IPS-NIHi7 (cell line): ENCODE results near the gene AHRR.
"Not testable (repeated sequence)": the region's sequence is repeated elsewhere in the genome, so short reads cannot be mapped to it uniquely, and the experiment has no call there.

Experiments
- DNase-seq: peaks from one replicate; pipeline ENCODE4 v3.0.0; 2012; ENCODE audit warnings: mixed read lengths; ENCODE audit errors: extremely low spot score

AHRR gene

DNA sequence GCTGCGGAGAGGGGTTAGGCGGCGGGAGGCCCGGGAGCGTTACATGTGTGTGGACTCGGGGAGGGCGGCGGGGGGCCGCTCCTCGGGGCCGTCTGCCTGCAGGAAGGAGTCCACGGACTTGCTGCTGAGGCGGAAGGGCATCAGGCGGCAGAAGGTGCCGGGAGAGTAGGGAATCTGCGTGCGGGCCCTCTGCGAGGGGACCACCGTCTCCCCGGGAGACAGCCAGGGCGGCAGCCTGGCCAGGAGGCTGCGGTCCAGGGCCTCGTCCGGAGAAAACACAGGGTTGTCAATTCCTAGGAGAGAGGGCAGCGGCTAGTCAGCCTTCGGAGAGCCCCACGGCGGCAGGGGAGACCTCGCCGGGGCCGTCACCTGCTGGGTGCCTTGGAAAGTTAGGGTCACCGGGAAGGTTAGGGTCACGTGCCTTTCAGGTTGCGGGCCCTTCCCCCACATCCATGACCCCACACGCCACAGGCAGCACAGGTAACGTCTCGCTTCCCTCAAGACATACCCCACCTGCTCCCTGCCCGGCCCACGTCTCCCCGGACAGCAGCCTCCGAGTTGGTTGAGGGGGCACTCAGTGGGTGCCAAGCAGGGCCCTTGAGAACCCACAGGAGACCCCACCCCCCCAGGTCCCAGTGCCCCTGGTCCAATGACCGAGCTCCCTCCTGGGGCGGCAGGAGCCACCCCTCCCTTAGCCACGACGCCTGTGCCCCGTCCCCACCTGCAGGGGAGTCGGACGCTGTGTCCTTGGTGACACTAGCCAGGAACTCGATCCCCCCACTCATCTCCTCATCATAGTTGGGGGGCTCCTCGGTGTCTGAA lies 153.5 kb downstream of the AHRR start:
- DNase-seq = no peak

DNA sequence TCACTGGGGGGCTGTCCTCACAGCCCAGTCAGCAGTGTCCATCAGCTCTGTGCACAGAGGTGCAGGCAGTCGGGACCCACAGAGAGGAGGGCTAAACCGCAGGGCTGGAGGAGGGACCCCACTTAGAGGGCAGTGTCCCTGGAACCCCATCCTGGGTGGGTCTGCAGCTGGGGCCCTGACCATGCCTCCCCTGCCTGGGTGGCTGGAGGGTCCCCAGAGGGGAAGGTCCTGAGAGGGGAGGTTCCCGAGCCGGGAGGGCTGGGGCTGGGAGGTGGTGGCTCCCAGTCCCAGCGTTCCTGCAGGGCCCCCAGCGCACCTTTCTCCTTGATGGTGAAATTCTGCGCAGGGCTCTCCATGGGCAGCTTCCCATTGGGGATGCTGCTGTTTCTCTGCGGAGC lies 154.2 kb downstream of the AHRR start:
- no peak for DNase-seq

- no peak for DNase-seq
Measured at GRCh38 chr5:476102-476813, 154.7 kb downstream of the AHRR start.

DNA sequence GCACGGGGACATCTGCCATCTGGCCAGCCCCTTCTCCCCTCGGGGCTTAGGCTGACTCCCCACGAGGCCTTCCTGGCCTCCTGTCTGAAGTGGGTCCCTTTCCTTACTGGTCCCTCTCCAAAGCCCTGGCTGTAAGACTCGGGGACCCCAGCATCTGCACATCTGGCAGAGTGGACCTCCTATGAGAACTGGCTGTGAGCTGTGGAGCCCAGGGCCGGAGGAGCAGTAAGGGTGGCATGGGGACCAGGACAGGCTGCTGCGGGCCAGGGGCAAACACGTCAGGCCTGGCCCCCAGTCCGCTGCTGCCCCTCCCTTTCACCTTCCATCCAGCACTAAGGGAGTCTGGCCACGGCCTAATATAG lies 155.3 kb downstream of the AHRR start:
- DNase-seq = no peak

- no peak for DNase-seq
Measured at GRCh38 chr5:477247-477646, 155.7 kb downstream of the AHRR start.

DNA sequence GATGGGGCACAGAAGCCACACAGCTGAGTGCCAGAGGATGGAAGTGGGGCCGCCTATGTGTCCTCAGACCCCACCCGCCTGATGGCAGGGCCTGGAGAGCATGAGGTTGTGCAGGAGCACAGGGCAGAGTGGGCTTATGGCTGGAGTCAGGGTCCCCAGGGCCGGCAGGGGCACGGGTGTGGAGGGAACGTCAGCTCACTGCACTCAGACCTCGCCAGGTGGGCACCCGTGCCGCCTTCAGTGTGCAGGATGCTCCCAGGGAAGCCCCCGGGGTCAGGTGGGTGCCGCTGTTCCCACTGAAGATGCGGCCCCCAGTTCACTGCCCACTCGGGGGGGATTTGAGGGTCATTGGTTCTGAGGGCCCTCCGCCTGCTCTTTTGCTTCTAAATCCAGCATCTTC lies 156.4 kb downstream of the AHRR start:
- no peak for DNase-seq

GRCh38 chr5:478369-478981 lies 157.0 kb downstream of the AHRR start:
- no peak for DNase-seq

DNA sequence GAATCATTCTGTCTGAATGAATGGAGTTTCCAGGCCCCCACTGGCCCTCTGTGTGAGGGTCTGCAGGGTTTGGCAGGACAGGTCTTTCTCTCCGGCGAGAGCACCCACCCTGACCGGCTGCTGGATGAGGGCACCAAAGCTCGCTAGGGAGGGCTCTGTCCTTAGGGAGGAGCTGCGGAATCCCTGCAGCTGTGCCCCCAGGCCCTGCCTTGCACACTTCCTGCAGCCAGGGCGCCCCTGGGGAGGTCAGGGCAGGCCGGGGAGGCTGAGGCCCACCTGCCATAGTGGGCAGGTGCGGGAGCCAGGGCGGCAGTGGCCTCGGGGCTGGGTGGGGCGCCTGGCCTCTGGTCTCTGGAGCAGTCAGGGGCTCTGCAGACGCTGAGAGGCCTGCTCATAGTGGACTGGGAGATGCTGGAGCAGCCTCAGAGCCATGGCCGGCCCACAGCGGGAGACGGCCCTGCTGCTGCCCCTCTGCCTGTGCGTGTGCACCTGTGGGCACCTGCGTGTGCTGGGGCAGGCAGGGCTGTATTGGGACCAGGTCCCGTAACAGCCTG lies 157.5 kb downstream of the AHRR start:
- no peak for DNase-seq

DNA sequence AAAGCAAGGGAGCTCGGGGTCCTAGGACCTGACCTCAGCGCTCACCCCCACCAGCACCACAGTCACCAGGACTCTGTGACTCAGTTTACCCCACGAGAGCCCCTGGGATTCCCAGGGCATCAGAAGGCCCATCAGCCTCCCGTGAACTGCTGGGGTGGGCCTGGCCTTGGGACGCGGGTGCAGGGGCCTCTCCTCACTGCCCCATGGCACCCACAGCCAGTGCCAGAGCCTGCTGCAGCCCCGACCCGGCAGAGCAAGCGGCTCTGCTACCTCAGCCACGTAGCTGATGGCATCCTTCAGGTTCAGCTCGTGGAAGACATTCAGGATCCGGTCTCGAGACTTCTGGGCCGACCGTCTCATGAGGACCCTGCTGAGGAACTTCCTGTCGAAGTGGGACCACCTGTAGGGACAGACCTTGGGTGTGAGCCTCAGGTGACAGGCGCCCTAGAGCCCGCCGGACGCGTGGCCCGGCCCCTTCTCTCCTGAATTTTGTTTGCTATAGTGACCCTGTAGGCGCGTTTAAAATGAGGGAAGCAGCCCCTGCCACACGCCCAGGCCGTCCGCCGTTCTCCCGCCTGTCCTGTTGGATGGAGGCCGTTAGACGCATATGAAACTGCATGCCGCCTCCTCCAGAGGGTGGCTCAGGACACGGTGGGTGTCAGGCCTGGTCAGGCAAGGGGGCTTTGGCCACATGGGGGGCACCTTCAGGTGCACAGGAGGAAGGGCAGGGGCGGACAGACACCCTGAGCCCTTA lies 158.2 kb downstream of the AHRR start:
- no peak for DNase-seq

- DNase-seq = no peak
Measured at GRCh38 chr5:481347-481746, 159.8 kb downstream of the AHRR start.

DNA sequence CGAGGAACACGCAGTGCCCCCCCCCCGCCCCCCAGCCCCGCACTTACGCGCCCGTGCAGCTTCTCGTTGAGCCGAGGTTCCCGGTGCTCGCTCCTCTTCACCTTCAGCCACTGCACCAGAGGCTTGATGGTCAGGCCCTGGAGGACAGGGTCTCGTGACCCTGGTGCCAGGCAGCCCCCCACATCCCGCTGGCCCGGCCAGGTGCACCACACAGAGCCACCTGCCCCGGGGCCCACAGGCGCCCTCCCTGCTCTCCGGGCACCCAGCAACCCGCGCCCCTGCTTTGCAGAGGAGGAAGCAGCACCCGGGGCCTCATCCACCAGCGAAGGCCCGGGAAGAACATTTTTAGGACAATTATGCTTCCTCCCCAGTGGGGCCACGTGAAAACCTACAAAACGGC lies 160.5 kb downstream of the AHRR start:
- DNase-seq = no peak

DNA sequence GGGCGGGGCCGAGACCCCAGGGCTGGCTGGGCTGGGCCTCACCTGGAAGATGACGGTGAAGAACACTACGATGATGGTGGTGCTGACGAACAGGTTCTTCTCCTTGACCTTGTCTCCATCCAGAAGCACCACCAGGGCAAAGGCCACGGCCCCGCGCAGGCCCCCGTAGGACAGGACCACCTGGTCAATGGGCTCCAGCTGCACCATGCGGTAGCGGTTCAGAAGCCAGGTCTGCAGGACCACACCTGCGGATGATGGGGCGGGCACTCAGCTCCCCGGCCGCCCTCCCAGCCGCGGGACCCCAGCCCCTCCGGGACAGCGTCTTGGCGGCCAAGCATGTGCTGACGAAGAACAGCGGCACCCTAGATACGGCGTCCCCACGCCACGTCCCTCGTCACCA lies 161.0 kb downstream of the AHRR start:
- no peak for DNase-seq

- DNase-seq = no peak
Measured at GRCh38 chr5:483011-483410, 161.5 kb downstream of the AHRR start.

DNA sequence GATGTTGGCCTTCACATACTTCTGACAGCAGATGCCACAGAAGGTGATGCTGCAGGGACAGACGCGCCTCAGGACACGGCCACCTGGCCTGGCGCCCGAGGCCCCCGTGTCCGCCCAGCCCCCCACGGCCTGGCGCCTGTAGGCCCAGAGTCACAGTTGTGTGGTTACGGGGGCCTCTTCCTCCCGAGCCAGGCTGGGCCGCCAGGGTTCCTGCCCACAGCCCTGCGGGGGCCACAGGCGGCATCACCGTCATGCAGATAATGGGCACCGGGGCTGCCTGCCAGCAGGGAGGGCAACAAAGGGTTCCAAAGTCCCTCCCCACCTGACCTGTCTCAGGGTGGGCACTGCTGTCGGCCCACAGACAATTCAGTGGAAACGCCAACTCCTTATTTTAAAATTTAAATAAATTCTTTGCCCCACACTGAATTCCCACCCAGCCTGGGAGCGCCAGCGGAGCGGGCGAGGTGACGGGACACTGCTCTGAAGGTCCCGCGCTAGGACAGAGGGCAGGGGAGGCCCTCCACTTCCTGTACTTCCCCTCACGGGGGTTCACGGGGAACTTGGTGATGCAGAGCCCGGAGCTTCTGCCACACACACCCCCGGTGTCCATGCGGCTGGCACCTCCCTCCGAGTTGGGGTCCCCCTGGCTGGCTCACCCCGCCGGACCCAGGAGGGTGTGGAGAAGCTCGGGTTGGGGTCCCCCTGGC lies 162.1 kb downstream of the AHRR start:
- DNase-seq = no peak

GRCh38 chr5:484556-484955 lies 163.0 kb downstream of the AHRR start:
- no peak for DNase-seq

- no peak for DNase-seq
Measured at GRCh38 chr5:485113-485945, 163.8 kb downstream of the AHRR start.

DNA sequence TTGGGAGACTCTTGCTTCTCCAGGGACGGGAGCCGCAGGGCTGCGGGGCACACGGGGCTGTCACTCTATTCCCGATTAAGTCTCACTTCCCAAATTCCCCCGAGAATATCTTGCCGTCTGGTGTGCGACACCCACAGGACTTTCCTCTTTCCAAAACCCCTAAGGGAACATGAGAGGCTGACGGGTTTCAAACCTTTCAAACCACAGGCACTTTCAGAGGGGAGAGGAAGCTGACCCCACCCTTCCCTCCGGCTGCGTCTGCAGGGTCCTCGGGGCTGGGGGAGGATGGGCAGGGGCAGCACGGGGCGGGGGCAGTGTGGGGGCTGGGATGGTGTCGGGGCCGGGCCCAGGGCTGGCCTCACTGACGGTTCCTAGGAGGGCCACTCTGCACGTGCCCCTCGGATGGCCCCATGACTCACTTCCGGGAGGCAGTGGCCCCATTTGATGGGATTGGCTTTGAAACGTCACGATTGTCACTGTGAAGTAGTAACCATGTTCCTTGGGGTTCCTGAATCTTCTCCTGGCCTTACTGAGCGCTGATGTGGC lies 164.5 kb downstream of the AHRR start:
- DNase-seq = no peak

DNA sequence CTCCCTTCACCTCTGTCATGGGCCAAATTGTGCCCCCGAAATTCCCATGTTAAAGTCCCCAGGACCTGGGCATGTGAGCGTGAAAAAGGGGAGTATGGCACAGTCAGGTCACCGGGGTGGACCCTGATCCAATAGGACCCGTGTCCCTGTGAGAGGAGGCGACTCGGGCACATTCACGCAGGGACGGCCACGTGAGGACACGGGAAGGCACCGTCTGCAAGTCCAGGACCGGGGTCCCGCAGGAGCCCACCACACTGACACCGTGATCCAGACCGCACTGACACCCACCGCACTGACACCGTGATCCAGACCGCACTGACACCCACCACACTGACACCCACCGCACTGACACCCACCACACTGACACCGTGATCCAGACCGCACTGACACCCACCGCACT lies 165.1 kb downstream of the AHRR start:
- DNase-seq = not testable (repeated sequence)
